BE2C (cell line): Measurements from ENCODE around the gene SH2D7.

Experiments
- DNase-seq: peaks from one replicate; pipeline ENCODE4 v3.0.0-alpha.2; 2020
- H3K27me3 ChIP-seq: fragments of 250-450 bp; sonication (Bioruptor Pico); 2 replicates; pipeline ENCODE4 v1.5.1; 2020; ENCODE audit warnings: mild to moderate bottlenecking
- H3K36me3 ChIP-seq: fragments of 250-450 bp; sonication (Bioruptor Pico); 2 replicates; pipeline ENCODE4 v1.5.1; 2020; ENCODE audit warnings: mild to moderate bottlenecking
- H3K4me1 ChIP-seq: fragments of 250-450 bp; sonication (Bioruptor Pico); 2 replicates; pipeline ENCODE4 v1.5.1; 2020
- H3K4me3 ChIP-seq: 2 replicates; pipeline ENCODE4 v1.5.1; 2011; ENCODE audit warnings: low read depth, low read length
- H3K9me3 ChIP-seq: fragments of 250-450 bp; sonication (Bioruptor Pico); 2 replicates; pipeline ENCODE4 v1.5.1; 2020
- TF ChIP-seq, protein P1 (sequence below): IDR thresholded peaks from 2 replicates; pipeline ENCODE4 v1.5.1; 2012; ENCODE audit warnings: mild to moderate bottlenecking, low read depth, low read length

SH2D7 gene

GRCh38 chr15:78130466-78131294 is 38.3 kb downstream of the SH2D7 start:
- no peaks in the 10 kb centered on the region for H3K4me1 ChIP-seq
- no peaks in the 10 kb centered on the region for H3K9me3 ChIP-seq
- H3K36me3 ChIP-seq: no peaks in the 10 kb centered on the region
- TF ChIP-seq, protein P1, sequence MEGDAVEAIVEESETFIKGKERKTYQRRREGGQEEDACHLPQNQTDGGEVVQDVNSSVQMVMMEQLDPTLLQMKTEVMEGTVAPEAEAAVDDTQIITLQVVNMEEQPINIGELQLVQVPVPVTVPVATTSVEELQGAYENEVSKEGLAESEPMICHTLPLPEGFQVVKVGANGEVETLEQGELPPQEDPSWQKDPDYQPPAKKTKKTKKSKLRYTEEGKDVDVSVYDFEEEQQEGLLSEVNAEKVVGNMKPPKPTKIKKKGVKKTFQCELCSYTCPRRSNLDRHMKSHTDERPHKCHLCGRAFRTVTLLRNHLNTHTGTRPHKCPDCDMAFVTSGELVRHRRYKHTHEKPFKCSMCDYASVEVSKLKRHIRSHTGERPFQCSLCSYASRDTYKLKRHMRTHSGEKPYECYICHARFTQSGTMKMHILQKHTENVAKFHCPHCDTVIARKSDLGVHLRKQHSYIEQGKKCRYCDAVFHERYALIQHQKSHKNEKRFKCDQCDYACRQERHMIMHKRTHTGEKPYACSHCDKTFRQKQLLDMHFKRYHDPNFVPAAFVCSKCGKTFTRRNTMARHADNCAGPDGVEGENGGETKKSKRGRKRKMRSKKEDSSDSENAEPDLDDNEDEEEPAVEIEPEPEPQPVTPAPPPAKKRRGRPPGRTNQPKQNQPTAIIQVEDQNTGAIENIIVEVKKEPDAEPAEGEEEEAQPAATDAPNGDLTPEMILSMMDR: no peak
- H3K4me3 ChIP-seq: peak overlapping the region; percentile 12
- DNase-seq: no peak
- H3K27me3 ChIP-seq: no peaks in the 10 kb centered on the region

DNA sequence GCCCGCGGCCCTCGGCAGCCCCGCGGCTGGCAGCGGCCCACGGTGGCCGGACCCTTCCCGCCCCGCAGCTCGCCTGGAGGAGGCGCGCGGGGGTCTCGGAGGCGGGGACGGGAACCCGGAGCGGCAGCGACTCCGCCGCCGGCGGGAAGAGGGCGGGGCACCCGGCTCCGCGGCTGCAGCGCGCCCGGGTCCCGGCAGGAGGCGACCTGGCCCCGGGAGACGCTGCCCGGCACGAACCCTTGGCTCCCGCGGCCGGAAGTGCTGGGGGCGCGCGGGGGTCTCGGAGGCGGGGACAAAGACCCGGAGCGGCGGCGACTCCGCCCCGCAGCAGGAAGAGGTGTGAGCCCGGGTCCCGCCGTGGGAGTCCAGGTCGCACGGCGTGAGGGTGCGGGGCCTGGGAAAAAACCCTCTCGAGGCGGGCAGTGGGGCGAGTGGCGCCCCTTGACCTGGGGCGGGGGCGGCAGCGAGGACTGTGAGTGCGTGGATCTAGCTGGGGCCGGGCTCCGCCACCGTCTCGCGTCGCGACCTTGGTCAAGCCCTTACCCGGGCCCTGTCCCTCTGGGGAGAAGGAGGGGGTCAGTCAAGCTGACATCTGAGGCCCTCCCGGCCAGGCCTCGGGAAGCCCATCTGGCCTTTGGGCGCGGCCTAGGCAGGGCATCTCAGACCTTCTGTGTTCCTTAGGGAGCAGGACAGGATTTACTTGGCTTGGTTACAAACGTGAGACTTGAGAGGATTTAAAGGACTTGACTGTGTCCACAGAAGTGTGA is 39.1 kb downstream of the SH2D7 start, which contains the start of gene CIB2:
Gene CIB2 (minus strand): TSS at position 151 of the 767 bp plus-strand sequence. CDS start 230 bp downstream, outside the sequence.
- H3K9me3 ChIP-seq: no peaks in the 10 kb centered on the region
- H3K36me3 ChIP-seq: no peaks in the 10 kb centered on the region
- H3K27me3 ChIP-seq: no peaks in the 10 kb centered on the region
- peak within 1 kb of the TSS; percentile 79 for H3K4me3 ChIP-seq
- TF ChIP-seq, protein P1: peak; percentile 36
- H3K4me1 ChIP-seq: no peaks in the 10 kb centered on the region
- DNase-seq: peak; percentile 87

DNA sequence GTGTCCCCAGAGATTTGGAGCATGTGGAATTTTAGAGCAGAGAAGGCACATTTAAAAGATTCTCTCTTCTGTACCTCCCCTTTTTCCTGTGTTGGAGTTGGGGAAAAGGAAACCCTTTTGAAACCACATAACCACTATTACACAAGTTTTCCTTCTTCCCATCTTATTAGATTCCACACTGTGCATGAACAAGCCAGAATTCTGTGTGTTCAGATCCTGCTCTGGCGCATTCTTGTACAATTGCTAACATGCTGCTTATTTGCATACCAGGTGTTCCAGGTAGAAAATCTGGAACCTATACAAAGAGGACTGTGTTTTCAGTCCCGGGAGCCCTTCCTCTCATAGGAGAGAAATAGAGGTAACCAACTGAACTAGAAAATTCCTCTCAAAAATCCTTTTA is 41.4 kb downstream of the SH2D7 start:
- no peak overlapping the region for H3K4me3 ChIP-seq
- no peak for DNase-seq
- H3K36me3 ChIP-seq: no peaks in the 10 kb centered on the region
- TF ChIP-seq, protein P1: no peak
- H3K27me3 ChIP-seq: no peaks in the 10 kb centered on the region
- no peaks in the 10 kb centered on the region for H3K4me1 ChIP-seq
- no peaks in the 10 kb centered on the region for H3K9me3 ChIP-seq

DNA sequence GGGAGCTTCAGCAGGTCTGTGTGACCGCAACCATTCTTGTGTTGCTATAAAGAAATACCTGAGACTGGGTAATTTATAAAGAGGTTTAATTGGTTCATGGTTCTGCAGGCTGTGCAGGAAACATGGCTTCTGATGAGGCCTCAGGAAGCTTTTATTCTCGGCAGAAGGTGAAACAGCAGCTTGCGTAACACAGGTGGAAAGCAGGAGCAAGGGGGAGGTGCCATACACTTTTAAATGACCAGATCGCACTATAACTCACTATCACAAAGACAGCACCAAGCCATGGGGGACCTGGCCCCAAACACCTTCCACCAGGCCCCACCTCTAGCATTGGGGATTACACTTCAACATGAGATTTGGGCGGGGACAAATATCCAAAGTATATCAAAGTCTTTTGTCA is 47.2 kb downstream of the SH2D7 start:
- Histone ChIP-seq H3K36me3 (no peaks in the 10 kb centered on the region), H3K9me3 (no peaks in the 10 kb centered on the region), H3K4me3 (no peak overlapping the region), H3K27me3 (no peaks in the 10 kb centered on the region), H3K4me1 (no peaks in the 10 kb centered on the region; the same call in 1 of the 2 replicates)
- no peak for DNase-seq
- TF ChIP-seq, protein P1: no peak

DNA sequence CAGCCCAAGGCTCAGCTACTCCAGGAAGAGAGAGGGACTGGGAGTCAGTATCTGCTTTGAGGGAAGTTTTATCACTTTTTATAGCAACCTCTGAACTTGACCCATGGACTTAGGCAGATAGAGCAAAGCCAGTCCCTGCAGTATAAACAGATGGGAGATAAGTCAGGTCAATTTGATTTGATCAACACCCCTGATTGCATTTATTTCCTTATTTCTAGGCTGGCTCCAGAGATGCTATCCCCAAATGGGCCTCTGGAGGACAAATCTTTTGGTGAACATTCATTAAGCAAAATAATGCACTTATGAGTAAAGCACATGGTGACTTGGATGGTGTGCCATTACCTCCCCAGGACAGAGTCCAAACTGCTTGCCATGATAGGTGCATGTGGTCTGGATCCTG is 47.9 kb downstream of the SH2D7 start:
- TF ChIP-seq, protein P1: no peak
- Histone ChIP-seq H3K36me3 (no peaks in the 10 kb centered on the region), H3K27me3 (no peaks in the 10 kb centered on the region), H3K4me1 (no peaks in the 10 kb centered on the region; the same call in 1 of the 2 replicates), H3K4me3 (no peak overlapping the region), H3K9me3 (no peaks in the 10 kb centered on the region)
- DNase-seq: no peak
